HepG2 (cell line): ENCODE measurements around the gene METTL1. TPM values are rescaled to one million over a fixed set of nuclear protein-coding genes. Genes with fewer than 3 reads are reported as not detected.

Experiments
- ATAC-seq: fragments of 200-7000 bp; cut with Tn5 transposase; 3 replicates; pipeline ENCODE4 v1.9.1; 2020; ENCODE audit warnings: mild to moderate bottlenecking, moderate library complexity
- BruUV-seq: library from RNA; stranded (reverse); fragments of 400-500 nt; replicated peaks from 2 replicates; lab custom pipeline; 2021; lab: Mats Ljungman, UMichigan
- CTCF ChIA-PET: fragments of 300-600 bp; formaldehyde crosslinking; extraction: SDS; loops from one replicate; lab custom pipeline; 2021; ENCODE audit warnings: low total read pairs, inconsistent platforms, low intra/inter-chr PET ratio; lab: Yijun Ruan, JAX
- POLR2A ChIA-PET: fragments of 350-600 bp; sonication (Branson Sonifier 250); formaldehyde crosslinking; loops from one replicate; lab custom pipeline; 2020; ENCODE audit warnings: antibody characterized with exemption, inconsistent platforms; lab: Yijun Ruan, JAX
- DNase-seq: peaks from one replicate; pipeline ENCODE4 v3.0.0-alpha.2; 2015; ENCODE audit warnings: low spot score
- FAIRE-seq: peaks from 3 replicates; lab custom pipeline; 2011; peaks lifted over from hg19 to GRCh38; lab: Jason Lieb, UNC
- H2AFZ ChIP-seq: one replicate; pipeline ENCODE4 v1.6.1; 2011; ENCODE audit warnings: low read length, inconsistent platforms
- H3K27ac ChIP-seq: fragments of 300-600 bp; 3 replicates; pipeline ENCODE4 v1.8.0; 2011; ENCODE audit warnings: mixed run types, mild to moderate bottlenecking, mixed read lengths, low read length, inconsistent platforms; ENCODE audit not compliant: insufficient read depth; ENCODE audit errors: extremely low read length
- H3K27me3 ChIP-seq, 2 experiments: fragments of 200-600 bp in 1 of 2; 2 replicates in 1 of 2; 3 replicates in 1 of 2; pipeline versions ENCODE4 v1.6.0 to v1.8.0; 2011; ENCODE audit warnings: low read length in 2 of 2, mild to moderate bottlenecking in 2 of 2, moderate library complexity in 2 of 2, inconsistent platforms in 1 of 2; ENCODE audit not compliant: insufficient read depth in 2 of 2, control insufficient read depth in 1 of 2
- H3K36me3 ChIP-seq, 2 experiments: fragments of 200-600 bp in 1 of 2; replicated peaks in 1 of 2; 2 replicates in 1 of 2; 3 replicates in 1 of 2; pipeline versions ENCODE4 v1.5.1 to v1.8.0; 2011; ENCODE audit warnings: low read length in 2 of 2, inconsistent platforms in 1 of 2; ENCODE audit not compliant: insufficient read depth in 2 of 2, control insufficient read depth in 1 of 2
- H3K4me1 ChIP-seq: 2 replicates; pipeline ENCODE4 v1.5.1; 2012; ENCODE audit warnings: low read length, inconsistent platforms; ENCODE audit not compliant: insufficient read depth
- H3K4me2 ChIP-seq: 2 replicates; pipeline ENCODE4 v1.6.0; 2011; ENCODE audit warnings: low read depth, low read length, inconsistent platforms
- H3K4me3 ChIP-seq, 3 experiments: fragments of 200-600 bp in 1 of 3; sonication (generic), shearing (Covaris generic) in 1 of 3; replicated peaks in 1 of 3; 2 replicates each; pipeline ENCODE4 v1.5.1; 2011 to 2016; ENCODE audit warnings: low read length in 3 of 3, inconsistent platforms in 2 of 3, low read depth in 2 of 3, mild to moderate bottlenecking in 2 of 3, control low read depth in 1 of 3, mixed read lengths in 1 of 3; ENCODE audit not compliant: insufficient read depth in 1 of 3
- H3K79me2 ChIP-seq: one replicate; pipeline ENCODE4 v1.6.1; 2011; ENCODE audit warnings: low read length, inconsistent platforms; ENCODE audit not compliant: insufficient read depth
- H3K9ac ChIP-seq: 2 replicates; pipeline ENCODE4 v1.6.0; 2011; ENCODE audit warnings: mild to moderate bottlenecking, low read depth, low read length, inconsistent platforms; ENCODE audit not compliant: insufficient read depth
- H3K9me3 ChIP-seq: 2 replicates; pipeline ENCODE4 v1.5.1; 2012; ENCODE audit warnings: mild to moderate bottlenecking, low read length
- H4K20me1 ChIP-seq: 2 replicates; pipeline ENCODE4 v1.6.0; 2011; ENCODE audit warnings: inconsistent platforms, mild to moderate bottlenecking, low read length, moderate library complexity; ENCODE audit not compliant: insufficient read depth
- HDAC2 ChIP-seq: sonication (generic); formaldehyde crosslinking; IDR thresholded peaks from 2 replicates; pipeline ENCODE4 v1.4.0; 2020; ENCODE audit warnings: missing genetic modification reagents
- MIER2 ChIP-seq: IDR thresholded peaks from 2 replicates; pipeline ENCODE4 v1.6.1; 2016; ENCODE audit warnings: missing biosample characterization, missing genetic modification reagents
- SMC3 ChIP-seq: IDR thresholded peaks from 2 replicates; pipeline ENCODE4 v1.6.1; 2011; ENCODE audit warnings: low read length, improper control_type of control experiment
- STAG1 ChIP-seq: sonication (generic); formaldehyde crosslinking; IDR thresholded peaks from 2 replicates; pipeline ENCODE4 v1.4.0; 2020; ENCODE audit warnings: missing genetic modification reagents
- ZNF3 ChIP-seq: IDR thresholded peaks from 2 replicates; pipeline ENCODE4 v1.7.0; 2017; ENCODE audit warnings: inconsistent platforms
- WGBS: methylation state at CpG from one replicate; pipeline ENCODE4 v1.1.6; 2017; ENCODE audit warnings: low lambda C conversion rate; 5-methylcytosine and 5-hydroxymethylcytosine counted together
- in situ Hi-C: cut with HindIII; loops from 2 replicates; pipeline ENCODE4 v1.10.0; 2017; ENCODE audit warnings: low pct_unique_long_range_greater_than_20kb; ENCODE audit not compliant: extremely low pct_ligation_motif_present
- intact Hi-C: fragments of 100-400 bp; cut with micrococcal nuclease; formaldehyde crosslinking; loops from one replicate; pipeline ENCODE4 v1.10.0; 2022; ENCODE audit not compliant: unreplicated experiment
- polyA plus RNA-seq, 8 experiments: library from polyadenylated mRNA; depleted of rRNA in 3 of 8; stranded (reverse) in 7 of 8; unstranded in 1 of 8; fragments of >200 nt; fragmentation: Illumina TruSeq in 4 of 8; extraction: Trizol in 4 of 8; gene quantifications; 2 replicates each; pipeline versions ENCODE4 v1.2.1 to v1.2.3, GENCODE V29; 2011 to 2016; ENCODE audit warnings: low read depth in 4 of 8, missing spikeins in 1 of 8, mixed read lengths in 1 of 8; ENCODE audit not compliant: insufficient read depth in 1 of 8
- total RNA-seq, 5 experiments: library from RNA; depleted of rRNA; stranded (reverse); fragments of >200 nt; fragmentation: Illumina TruSeq; extraction: Trizol; gene quantifications; 2 replicates each; pipeline ENCODE4 v1.2.3, GENCODE V29; 2016; ENCODE audit warnings: low read depth in 1 of 5
- TF ChIP-seq, protein P1 (sequence below): sonication (generic); formaldehyde crosslinking; IDR thresholded peaks from 2 replicates; pipeline ENCODE4 v1.5.0; 2020; ENCODE audit warnings: mild to moderate bottlenecking, missing genetic modification reagents, moderate library complexity
- TF ChIP-seq, protein P2 (sequence below): IDR thresholded peaks from 2 replicates; pipeline ENCODE4 v1.6.1; 2016; ENCODE audit warnings: missing genetic modification reagents, missing compliant biosample characterization

The METTL1 gene
- total and polyA plus RNA-seq, 2 of the 13 experiments (the other 11 are each of a cell fraction or from before 2014, with no cell fraction given) = 34.7 to 36.9 TPM

DNA sequence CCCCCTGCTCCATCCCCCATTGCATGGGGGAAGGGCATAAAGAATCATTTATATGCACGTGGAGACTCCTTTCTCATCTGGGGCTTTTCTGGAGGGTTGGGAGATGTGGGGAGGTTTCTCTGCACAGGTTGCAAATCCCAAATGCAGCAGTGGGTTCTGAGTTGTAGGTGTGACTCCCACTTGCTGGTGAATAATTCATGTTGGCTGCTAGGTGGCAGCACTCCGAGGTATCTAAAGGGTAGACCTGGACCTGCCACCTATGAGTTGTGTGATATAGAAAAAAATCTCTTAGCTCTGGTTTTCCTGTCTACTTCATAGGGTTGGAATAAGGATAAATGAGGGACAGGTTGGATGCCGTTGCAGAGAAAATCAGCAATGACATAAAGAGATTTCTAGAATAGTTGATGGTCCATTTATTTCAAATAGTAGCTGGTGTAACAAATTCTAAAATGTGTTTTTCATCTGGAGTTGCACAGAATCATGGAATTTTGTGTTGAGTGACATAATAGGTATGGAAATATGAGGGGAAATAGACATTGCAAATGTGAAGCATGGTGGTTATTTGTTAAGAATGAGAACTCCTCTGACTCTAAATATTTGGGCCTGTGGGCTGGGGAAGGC, 12.4 kb downstream of the METTL1 start:
- Histone ChIP-seq H3K4me1 (peaks cover 24% of the 10 kb centered on the region), H3K9me3 (no peaks in the 10 kb centered on the region), H3K9ac (no peak overlapping the region), H3K27me3 (no peaks in the 10 kb centered on the region), H3K79me2 (peaks cover 3% of the 10 kb centered on the region), H2AFZ (no peak overlapping the region), H3K4me3 (no peak overlapping the region), H3K36me3 (no peaks in the 10 kb centered on the region; a peak in 1 of 5 replicates), H3K4me2 (no peak overlapping the region), H4K20me1 (0 out of 2 replicates have a peak, but pooled peaks cover 2% of the 10 kb centered on the region), H3K27ac (no peak overlapping the region)
- peak; percentile 53 for DNase-seq
- POLR2A ChIA-PET = interaction anchor here (1.1 to 3.5 kb wide), 2 partner anchors 13 to 23 kb away, joined by 3 to 11 read pairs; partner anchors contain the start of genes EEF1AKMT3, METTL1 and TSFM
- WGBS = 25% methylated on average over 3 of the region's 3 CpGs
- 0 out of 2 replicates have a peak, but pooled peaks have one; percentile 8 for TF ChIP-seq SMC3
- no peak for TF ChIP-seq ZNF3
- TF ChIP-seq HDAC2 (CRISPR knock-in tag) = no peak
- peak; percentile 32 for TF ChIP-seq STAG1
- TF ChIP-seq, protein P1, sequence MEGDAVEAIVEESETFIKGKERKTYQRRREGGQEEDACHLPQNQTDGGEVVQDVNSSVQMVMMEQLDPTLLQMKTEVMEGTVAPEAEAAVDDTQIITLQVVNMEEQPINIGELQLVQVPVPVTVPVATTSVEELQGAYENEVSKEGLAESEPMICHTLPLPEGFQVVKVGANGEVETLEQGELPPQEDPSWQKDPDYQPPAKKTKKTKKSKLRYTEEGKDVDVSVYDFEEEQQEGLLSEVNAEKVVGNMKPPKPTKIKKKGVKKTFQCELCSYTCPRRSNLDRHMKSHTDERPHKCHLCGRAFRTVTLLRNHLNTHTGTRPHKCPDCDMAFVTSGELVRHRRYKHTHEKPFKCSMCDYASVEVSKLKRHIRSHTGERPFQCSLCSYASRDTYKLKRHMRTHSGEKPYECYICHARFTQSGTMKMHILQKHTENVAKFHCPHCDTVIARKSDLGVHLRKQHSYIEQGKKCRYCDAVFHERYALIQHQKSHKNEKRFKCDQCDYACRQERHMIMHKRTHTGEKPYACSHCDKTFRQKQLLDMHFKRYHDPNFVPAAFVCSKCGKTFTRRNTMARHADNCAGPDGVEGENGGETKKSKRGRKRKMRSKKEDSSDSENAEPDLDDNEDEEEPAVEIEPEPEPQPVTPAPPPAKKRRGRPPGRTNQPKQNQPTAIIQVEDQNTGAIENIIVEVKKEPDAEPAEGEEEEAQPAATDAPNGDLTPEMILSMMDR (CRISPR knock-in tag) = peak; percentile 60
- 0 out of 2 replicates have a peak, but pooled peaks have one; percentile 21 for TF ChIP-seq MIER2
- TF ChIP-seq, protein P2, sequence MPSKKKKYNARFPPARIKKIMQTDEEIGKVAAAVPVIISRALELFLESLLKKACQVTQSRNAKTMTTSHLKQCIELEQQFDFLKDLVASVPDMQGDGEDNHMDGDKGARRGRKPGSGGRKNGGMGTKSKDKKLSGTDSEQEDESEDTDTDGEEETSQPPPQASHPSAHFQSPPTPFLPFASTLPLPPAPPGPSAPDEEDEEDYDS = no peak
- no TSS peak for BruUV-seq
- intact Hi-C loops = no loop called here
- CTCF ChIA-PET = interaction anchor here (2.3 kb wide), 1 partner anchor 146 kb away, joined by 10 read pairs; no protein-coding TSS in a partner anchor
- peak; percentile 78 for FAIRE-seq
- ATAC-seq = peak; percentile 47
- in situ Hi-C loops = no loop called here
